SH-SY5Y (cell line): Measurements from ENCODE around the gene SLC4A8.

Experiments used
- GATA2 ChIP-seq: IDR thresholded peaks from 2 replicates; pipeline ENCODE4 v1.6.1; 2011; ENCODE audit warnings: mild to moderate bottlenecking, low read depth, low read length
- GATA3 ChIP-seq: IDR thresholded peaks from 2 replicates; pipeline ENCODE4 v1.6.1; 2011; ENCODE audit warnings: low read depth, mild to moderate bottlenecking, low read length, moderate library complexity

DNA sequence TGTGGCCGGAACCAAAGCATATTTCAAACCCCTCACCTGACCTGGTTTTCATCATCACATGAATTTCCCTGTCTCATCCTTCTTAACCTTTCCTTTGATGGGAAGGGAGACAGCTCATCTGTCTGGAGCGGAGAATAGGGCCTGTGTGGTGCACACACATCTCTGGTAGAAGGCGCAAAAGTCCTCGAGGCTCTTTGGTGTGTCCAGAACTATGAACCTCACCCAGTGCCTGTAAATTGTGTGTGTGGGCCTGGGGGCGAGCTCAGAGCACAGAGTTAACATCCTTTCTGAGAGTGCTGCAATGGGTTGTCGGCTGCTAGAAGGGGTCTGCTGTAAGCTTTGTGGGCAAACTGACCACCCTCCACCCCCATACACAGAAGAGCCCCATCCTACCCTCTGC is 34.2 kb upstream of the SLC4A8 start:
- no peak for TF ChIP-seq GATA3
- TF ChIP-seq GATA2: no peak
